Lower leg skin (tissue), 3 donors: Measurements from ENCODE around the gene CMIP.

Experiments
- CTCF ChIP-seq, 3 donors: fragments of 450-650 bp; IDR thresholded peaks; one replicate each; pipeline ENCODE4 v1.5.1; 2016; ENCODE audit warnings: antibody characterized with exemption in 3 of 3, mild to moderate bottlenecking in 3 of 3, moderate library complexity in 2 of 3
- POLR2A ChIP-seq, 2 donors: fragments of 450-650 bp; IDR thresholded peaks; one replicate each; pipeline ENCODE4 v1.6.1; 2016 to 2017; ENCODE audit warnings: antibody characterized with exemption in 2 of 2, mild to moderate bottlenecking in 1 of 2, moderate library complexity in 1 of 2

DNA sequence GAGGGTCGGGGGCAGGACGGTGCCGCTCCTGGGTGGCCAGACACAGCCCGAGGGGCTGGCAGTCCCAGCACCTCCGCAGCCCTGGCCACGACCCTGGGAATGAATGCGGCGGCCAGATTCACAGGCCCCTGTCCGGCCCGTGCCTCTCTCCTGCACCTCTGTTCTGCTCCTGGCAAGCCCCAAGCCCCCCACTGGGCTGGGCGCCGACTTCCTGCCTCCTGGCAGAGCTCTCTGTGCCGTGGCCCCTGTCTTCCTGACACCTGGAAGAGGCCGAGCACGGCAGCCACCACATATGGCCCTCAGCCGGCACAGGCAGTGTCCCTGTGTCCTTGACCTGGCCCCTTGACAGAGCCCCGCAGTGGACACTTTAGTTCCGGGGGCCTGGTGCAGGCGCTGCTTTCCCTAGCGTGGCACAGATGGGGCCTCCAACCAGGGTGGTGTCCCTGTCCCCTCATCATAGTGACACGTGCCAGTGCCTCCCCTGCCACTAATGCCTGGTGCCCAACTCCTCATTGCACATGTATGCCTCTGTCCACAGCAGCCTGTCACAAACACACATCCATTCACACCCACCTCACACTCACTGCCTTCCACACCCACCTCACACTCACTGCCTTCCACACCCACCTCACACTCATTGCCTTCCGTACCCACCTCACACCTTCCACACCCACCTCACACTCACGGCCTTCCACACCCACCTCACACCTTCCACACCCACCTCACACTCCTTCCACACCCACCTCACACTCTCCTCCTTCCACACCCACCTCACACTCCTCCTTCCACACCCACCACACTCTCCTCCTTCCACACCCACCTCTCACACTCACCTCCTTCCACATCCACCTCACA is 223.9 kb downstream of the CMIP start:
- no peak for TF ChIP-seq CTCF (IDR thresholded peaks at IDR 0.05)
- no peak for TF ChIP-seq POLR2A (IDR thresholded peaks at IDR 0.05)
